Hematopoietic multipotent progenitor cell treated with erythropoietin and hydrocortisone succinate and interleukin-3 and kit ligand, for 17 days (in vitro differentiated cells): ENCODE measurements around the gene PABPN1.

ENCODE experiments used
- DNase-seq: peaks from one replicate; pipeline ENCODE4 v3.0.0-alpha.2; 2015; ENCODE audit warnings: low spot score

The PABPN1 gene

GRCh38 chr14:23358042-23358441 lies 36.8 kb downstream of the PABPN1 start:
- no peak for DNase-seq

GRCh38 chr14:23358553-23359166 lies 37.4 kb downstream of the PABPN1 start:
- no peak for DNase-seq

- no peak for DNase-seq
Measured at GRCh38 chr14:23359167-23359626, 37.9 kb downstream of the PABPN1 start.

- DNase-seq: no peak
Measured at GRCh38 chr14:23359722-23360447, 38.6 kb downstream of the PABPN1 start.

- no peak for DNase-seq
Measured at GRCh38 chr14:23360496-23360895, 39.2 kb downstream of the PABPN1 start.

GRCh38 chr14:23361320-23361719 lies 40.1 kb downstream of the PABPN1 start:
- no peak for DNase-seq

- no peak for DNase-seq
Measured at GRCh38 chr14:23361763-23362162, 40.5 kb downstream of the PABPN1 start.

GRCh38 chr14:23362200-23362599 lies 40.9 kb downstream of the PABPN1 start:
- no peak for DNase-seq

GRCh38 chr14:23364164-23365035 lies 43.1 kb downstream of the PABPN1 start:
- DNase-seq: no peak

GRCh38 chr14:23365036-23365731 lies 43.9 kb downstream of the PABPN1 start, which contains the start of gene EFS:
Gene EFS (minus strand): TSS chr14:23365172. CDS start chr14:23365025, 147 bp downstream.
- no peak for DNase-seq

- no peak for DNase-seq
Measured at GRCh38 chr14:23365732-23366425, 44.6 kb downstream of the PABPN1 start.

- no peak for DNase-seq
Measured at GRCh38 chr14:23366426-23366921, 45.2 kb downstream of the PABPN1 start.

- no peak for DNase-seq
Measured at GRCh38 chr14:23370221-23370620, 49.0 kb downstream of the PABPN1 start.

GRCh38 chr14:23371865-23372264 lies 50.6 kb downstream of the PABPN1 start:
- no peak for DNase-seq

GRCh38 chr14:23372509-23372908 lies 51.3 kb downstream of the PABPN1 start, which contains the start of gene IL25:
Gene IL25 (plus strand): TSS chr14:23372809.
- DNase-seq: no peak

GRCh38 chr14:23373041-23373440 lies 51.8 kb downstream of the PABPN1 start:
- no peak for DNase-seq
